ENCODE results near the gene GRID1. TPM values are rescaled to one million over a fixed set of nuclear protein-coding genes. Genes with fewer than 3 reads are reported as not detected.

Gene GRID1
- polyA plus RNA-seq, 1 of the 3 experiments (the other 2 are of a cell fraction) = 0.13 TPM

GRCh38 chr10:86087716-86088115 lies 278.9 kb downstream of the GRID1 start (continued):
- TF ChIP-seq POLR2AphosphoS5 (IDR thresholded peaks at IDR 0.05; ENCODE audit: low read depth, low read length) (no peak), RCOR1 (IDR thresholded peaks at IDR 0.05; ENCODE audit: low read length) (no peak), GABPA (IDR thresholded peaks at IDR 0.05; ENCODE audit: low read depth) (no peak), USF2 (IDR thresholded peaks at IDR 0.05; ENCODE audit: borderline replicate concordance, low read depth, low read length) (no peak), TAF1 (IDR thresholded peaks at IDR 0.05; ENCODE audit: borderline replicate concordance, low read depth, low read length) (no peak)

DNA sequence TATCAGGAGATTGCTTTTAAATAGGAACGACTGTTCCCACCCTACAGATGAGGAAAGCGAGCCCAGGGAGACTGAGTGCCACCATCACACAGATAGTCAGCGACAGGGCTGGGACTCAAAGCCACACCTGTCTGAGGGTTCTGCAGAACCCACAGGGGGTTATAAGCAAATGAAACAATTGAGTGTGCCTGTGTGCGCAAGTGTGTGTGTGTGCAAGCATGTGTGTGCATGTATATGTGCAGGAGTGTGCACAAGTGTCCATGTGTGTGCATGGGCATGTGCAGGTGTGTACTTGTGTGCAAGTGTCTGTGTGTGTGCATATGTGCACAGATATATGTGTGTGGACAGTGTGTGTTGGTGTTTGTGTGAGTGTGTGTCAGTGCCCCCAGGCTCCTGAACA lies 280.2 kb downstream of the GRID1 start:
- Histone ChIP-seq H3K36me3 (replicated peaks in 1 of 2; ENCODE audit: control insufficient read depth in 1 of 2, insufficient read depth in 2 of 2, low read length in 1 of 2) (no peaks in the 10 kb centered on the region), H2AFZ (ENCODE audit: low read depth) (no peak overlapping the region), H3F3A (replicated peaks; ENCODE audit: insufficient read depth) (no peaks in the 10 kb centered on the region), H3K4me1 (ENCODE audit: control insufficient read depth in 1 of 2, insufficient read depth in 2 of 2, low read depth in 1 of 2, low read length in 1 of 2) (no peaks in the 10 kb centered on the region), H3K79me2 (ENCODE audit: insufficient read depth) (no peaks in the 10 kb centered on the region), H3K4me3 (ENCODE audit: low read depth in 2 of 2, low read length in 1 of 2) (no peak overlapping the region), H3K9ac (no peak overlapping the region), H3K9me3 (no peaks in the 10 kb centered on the region), H3K9me2 (no peaks in the 10 kb centered on the region), H3K27ac (ENCODE audit: low read depth in 2 of 2, low read length in 1 of 2) (no peak overlapping the region), H3K4me2 (no peak overlapping the region), H4K20me1 (ENCODE audit: insufficient read depth) (no peaks in the 10 kb centered on the region), H3K27me3 (ENCODE audit: insufficient read depth) (no peaks in the 10 kb centered on the region)
- no peak for TF ChIP-seq EP300 (IDR thresholded peaks at IDR 0.05; ENCODE audit: borderline replicate concordance in 1 of 2, low read depth in 1 of 2, low read length in 1 of 2)
- no peak for TF ChIP-seq REST (IDR thresholded peaks at IDR 0.05; ENCODE audit: low read depth, low read length)
- no peak for TF ChIP-seq POLR2AphosphoS5 (IDR thresholded peaks at IDR 0.05; ENCODE audit: low read depth, low read length)
- no peak for TF ChIP-seq TCF12 (IDR thresholded peaks at IDR 0.05)
- TF ChIP-seq FOXM1 (IDR thresholded peaks at IDR 0.05; ENCODE audit: low read depth) = no peak
- no peak for TF ChIP-seq USF2 (IDR thresholded peaks at IDR 0.05; ENCODE audit: borderline replicate concordance, low read depth, low read length)
- no peak for TF ChIP-seq FOSL2 (IDR thresholded peaks at IDR 0.05; ENCODE audit: borderline replicate concordance, low read depth)
- TF ChIP-seq, protein P1, sequence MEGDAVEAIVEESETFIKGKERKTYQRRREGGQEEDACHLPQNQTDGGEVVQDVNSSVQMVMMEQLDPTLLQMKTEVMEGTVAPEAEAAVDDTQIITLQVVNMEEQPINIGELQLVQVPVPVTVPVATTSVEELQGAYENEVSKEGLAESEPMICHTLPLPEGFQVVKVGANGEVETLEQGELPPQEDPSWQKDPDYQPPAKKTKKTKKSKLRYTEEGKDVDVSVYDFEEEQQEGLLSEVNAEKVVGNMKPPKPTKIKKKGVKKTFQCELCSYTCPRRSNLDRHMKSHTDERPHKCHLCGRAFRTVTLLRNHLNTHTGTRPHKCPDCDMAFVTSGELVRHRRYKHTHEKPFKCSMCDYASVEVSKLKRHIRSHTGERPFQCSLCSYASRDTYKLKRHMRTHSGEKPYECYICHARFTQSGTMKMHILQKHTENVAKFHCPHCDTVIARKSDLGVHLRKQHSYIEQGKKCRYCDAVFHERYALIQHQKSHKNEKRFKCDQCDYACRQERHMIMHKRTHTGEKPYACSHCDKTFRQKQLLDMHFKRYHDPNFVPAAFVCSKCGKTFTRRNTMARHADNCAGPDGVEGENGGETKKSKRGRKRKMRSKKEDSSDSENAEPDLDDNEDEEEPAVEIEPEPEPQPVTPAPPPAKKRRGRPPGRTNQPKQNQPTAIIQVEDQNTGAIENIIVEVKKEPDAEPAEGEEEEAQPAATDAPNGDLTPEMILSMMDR (IDR thresholded peaks at IDR 0.05) = no peak
- TF ChIP-seq CHD2 (IDR thresholded peaks at IDR 0.05; ENCODE audit: low read length, partially characterized antibody) = no peak
- no peak for TF ChIP-seq EZH2phosphoT487 (IDR thresholded peaks at IDR 0.05; ENCODE audit: borderline replicate concordance, low read depth)
- TF ChIP-seq RXRA (IDR thresholded peaks at IDR 0.05; ENCODE audit: borderline replicate concordance, low read depth) = no peak
- no peak for TF ChIP-seq ZBTB33 (IDR thresholded peaks at IDR 0.05; ENCODE audit: borderline replicate concordance, low read depth)
- TF ChIP-seq NFIC (IDR thresholded peaks at IDR 0.05; ENCODE audit: borderline replicate concordance) = no peak
- TF ChIP-seq MXI1 (IDR thresholded peaks at IDR 0.05; ENCODE audit: low read depth, low read length) = no peak
- ChIA-PET CTCF (interaction anchor here (1.0 kb wide), 1 partner anchor 14 kb away, joined by 3 read pairs; no protein-coding TSS in a partner anchor), POLR2A (no interaction called here)
- 26% methylated on average over 4 of the region's 4 CpGs for WGBS (ENCODE audit: low lambda C conversion rate)
- no peak for DNase-seq
